Measurements from ENCODE around the gene CDK13.

Gene CDK13
- long read RNA-seq, full-length matches to known transcripts = 5 of 26 reads
- long read RNA-seq, partial matches to known transcripts = 11 of 26 reads
- long read RNA-seq, other reads (novel, unspliced or antisense) = 10 of 26 reads

- peak within 1 kb of the TSS; percentile 69 for H3K4me3 ChIP-seq (replicated peaks; ENCODE audit: insufficient read depth, low read length)
- DNase-seq (ENCODE audit: low read depth in 1 of 2, low spot score in 1 of 2) = peak; percentile 80 to 92
- peak within 1 kb of the TSS; percentile 99 for H3K27ac ChIP-seq (replicated peaks)
- TF ChIP-seq, protein P1, sequence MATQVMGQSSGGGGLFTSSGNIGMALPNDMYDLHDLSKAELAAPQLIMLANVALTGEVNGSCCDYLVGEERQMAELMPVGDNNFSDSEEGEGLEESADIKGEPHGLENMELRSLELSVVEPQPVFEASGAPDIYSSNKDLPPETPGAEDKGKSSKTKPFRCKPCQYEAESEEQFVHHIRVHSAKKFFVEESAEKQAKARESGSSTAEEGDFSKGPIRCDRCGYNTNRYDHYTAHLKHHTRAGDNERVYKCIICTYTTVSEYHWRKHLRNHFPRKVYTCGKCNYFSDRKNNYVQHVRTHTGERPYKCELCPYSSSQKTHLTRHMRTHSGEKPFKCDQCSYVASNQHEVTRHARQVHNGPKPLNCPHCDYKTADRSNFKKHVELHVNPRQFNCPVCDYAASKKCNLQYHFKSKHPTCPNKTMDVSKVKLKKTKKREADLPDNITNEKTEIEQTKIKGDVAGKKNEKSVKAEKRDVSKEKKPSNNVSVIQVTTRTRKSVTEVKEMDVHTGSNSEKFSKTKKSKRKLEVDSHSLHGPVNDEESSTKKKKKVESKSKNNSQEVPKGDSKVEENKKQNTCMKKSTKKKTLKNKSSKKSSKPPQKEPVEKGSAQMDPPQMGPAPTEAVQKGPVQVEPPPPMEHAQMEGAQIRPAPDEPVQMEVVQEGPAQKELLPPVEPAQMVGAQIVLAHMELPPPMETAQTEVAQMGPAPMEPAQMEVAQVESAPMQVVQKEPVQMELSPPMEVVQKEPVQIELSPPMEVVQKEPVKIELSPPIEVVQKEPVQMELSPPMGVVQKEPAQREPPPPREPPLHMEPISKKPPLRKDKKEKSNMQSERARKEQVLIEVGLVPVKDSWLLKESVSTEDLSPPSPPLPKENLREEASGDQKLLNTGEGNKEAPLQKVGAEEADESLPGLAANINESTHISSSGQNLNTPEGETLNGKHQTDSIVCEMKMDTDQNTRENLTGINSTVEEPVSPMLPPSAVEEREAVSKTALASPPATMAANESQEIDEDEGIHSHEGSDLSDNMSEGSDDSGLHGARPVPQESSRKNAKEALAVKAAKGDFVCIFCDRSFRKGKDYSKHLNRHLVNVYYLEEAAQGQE (IDR thresholded peaks at IDR 0.05; ENCODE audit: insufficient replicate concordance, low read depth) = peak; percentile 42
- 0 out of 2 replicates have a peak, but pooled peaks have one; percentile 1 for TF ChIP-seq SPI1 (IDR thresholded peaks at IDR 0.05; ENCODE audit: borderline replicate concordance, low read depth)
- TF ChIP-seq, protein P2, sequence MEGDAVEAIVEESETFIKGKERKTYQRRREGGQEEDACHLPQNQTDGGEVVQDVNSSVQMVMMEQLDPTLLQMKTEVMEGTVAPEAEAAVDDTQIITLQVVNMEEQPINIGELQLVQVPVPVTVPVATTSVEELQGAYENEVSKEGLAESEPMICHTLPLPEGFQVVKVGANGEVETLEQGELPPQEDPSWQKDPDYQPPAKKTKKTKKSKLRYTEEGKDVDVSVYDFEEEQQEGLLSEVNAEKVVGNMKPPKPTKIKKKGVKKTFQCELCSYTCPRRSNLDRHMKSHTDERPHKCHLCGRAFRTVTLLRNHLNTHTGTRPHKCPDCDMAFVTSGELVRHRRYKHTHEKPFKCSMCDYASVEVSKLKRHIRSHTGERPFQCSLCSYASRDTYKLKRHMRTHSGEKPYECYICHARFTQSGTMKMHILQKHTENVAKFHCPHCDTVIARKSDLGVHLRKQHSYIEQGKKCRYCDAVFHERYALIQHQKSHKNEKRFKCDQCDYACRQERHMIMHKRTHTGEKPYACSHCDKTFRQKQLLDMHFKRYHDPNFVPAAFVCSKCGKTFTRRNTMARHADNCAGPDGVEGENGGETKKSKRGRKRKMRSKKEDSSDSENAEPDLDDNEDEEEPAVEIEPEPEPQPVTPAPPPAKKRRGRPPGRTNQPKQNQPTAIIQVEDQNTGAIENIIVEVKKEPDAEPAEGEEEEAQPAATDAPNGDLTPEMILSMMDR (IDR thresholded peaks at IDR 0.05; ENCODE audit: insufficient read depth, low read length) = no peak
- no peaks in the 10 kb centered on the region for H3K27me3 ChIP-seq (ENCODE audit: insufficient read depth, poor library complexity, severe bottlenecking)
Measured at GRCh38 chr7:39949971-39950472, at the start of gene CDK13. CDK13 (plus strand) TSS chr7:39950256; CDS start chr7:39950642, 386 bp downstream.

DNA sequence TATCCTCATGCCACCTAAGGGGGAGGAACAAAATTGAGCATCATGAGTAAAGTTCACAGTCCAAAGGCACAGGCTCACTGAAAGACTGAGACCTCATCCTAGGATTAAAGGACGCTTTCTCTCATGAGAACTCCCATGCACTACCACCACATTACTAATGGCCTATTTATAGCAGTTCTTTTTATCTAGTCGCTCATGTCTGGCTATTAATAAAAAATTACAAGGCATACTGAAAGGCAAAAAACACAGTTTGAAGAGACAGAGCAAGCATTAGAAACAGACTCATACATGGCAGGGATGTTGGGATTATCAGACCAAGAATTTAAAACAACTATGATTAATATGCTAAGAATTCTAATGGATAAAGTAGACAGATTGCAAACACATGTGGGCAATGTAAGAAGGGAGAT is 46.0 kb upstream of the CDK13 start:
- no peak for DNase-seq (ENCODE audit: low read depth in 1 of 2, low spot score in 1 of 2)
- no peak overlapping the region for H3K4me3 ChIP-seq (replicated peaks; ENCODE audit: insufficient read depth, low read length)
- no peaks in the 10 kb centered on the region for H3K27me3 ChIP-seq (ENCODE audit: insufficient read depth, poor library complexity, severe bottlenecking)
- H3K27ac ChIP-seq (replicated peaks) = no peak overlapping the region
- TF ChIP-seq GABPA (IDR thresholded peaks at IDR 0.05; ENCODE audit: low read depth) (no peak), POLR2AphosphoS5 (IDR thresholded peaks at IDR 0.05; ENCODE audit: low read depth) (no peak), SPI1 (IDR thresholded peaks at IDR 0.05; ENCODE audit: borderline replicate concordance, low read depth) (no peak)
- TF ChIP-seq, protein P1 (IDR thresholded peaks at IDR 0.05; ENCODE audit: insufficient replicate concordance, low read depth) = no peak
- TF ChIP-seq, protein P2 (IDR thresholded peaks at IDR 0.05; ENCODE audit: insufficient read depth, low read length) = no peak

- DNase-seq (ENCODE audit: low read depth in 1 of 2, low spot score in 1 of 2) = no peak
- TF ChIP-seq, protein P1 (IDR thresholded peaks at IDR 0.05; ENCODE audit: insufficient replicate concordance, low read depth) = no peak
- TF ChIP-seq GABPA (IDR thresholded peaks at IDR 0.05; ENCODE audit: low read depth) (no peak), POLR2AphosphoS5 (IDR thresholded peaks at IDR 0.05; ENCODE audit: low read depth) (no peak), SPI1 (IDR thresholded peaks at IDR 0.05; ENCODE audit: borderline replicate concordance, low read depth) (no peak)
- TF ChIP-seq, protein P2 (IDR thresholded peaks at IDR 0.05; ENCODE audit: insufficient read depth, low read length) = no peak
- Histone ChIP-seq H3K27me3 (ENCODE audit: insufficient read depth, poor library complexity, severe bottlenecking) (no peaks in the 10 kb centered on the region), H3K27ac (replicated peaks) (no peak overlapping the region), H3K4me3 (replicated peaks; ENCODE audit: insufficient read depth, low read length) (no peak overlapping the region)
Measured at GRCh38 chr7:39908141-39908540, 41.9 kb upstream of the CDK13 start.

All from HL-60 (cell line).